ENCODE results near the gene SPATA32.

Gene SPATA32

GRCh38 chr17:45228763-45229539 is 32.9 kb downstream of the SPATA32 start (continued):
- TF ChIP-seq ZNF26 (tag by site-specific recombination; IDR thresholded peaks at IDR 0.05) (no peak), WT1 (tag by site-specific recombination; IDR thresholded peaks at IDR 0.05) (0 out of 2 replicates have a peak, but pooled peaks have one; percentile 22), ZNF664 (tag by site-specific recombination; IDR thresholded peaks at IDR 0.05) (no peak), ZSCAN4 (tag by site-specific recombination; IDR thresholded peaks at IDR 0.05) (0 out of 2 replicates have a peak, but pooled peaks have one; percentile 9), ZEB2 (tag by site-specific recombination; IDR thresholded peaks at IDR 0.05) (peak; percentile 62), ZNF544 (tag by site-specific recombination; IDR thresholded peaks at IDR 0.05) (no peak), ZNF174 (tag by site-specific recombination; IDR thresholded peaks at IDR 0.05) (no peak), ZNF221 (tag by site-specific recombination; IDR thresholded peaks at IDR 0.05; ENCODE audit: borderline replicate concordance) (no peak), ZNF202 (tag by site-specific recombination; IDR thresholded peaks at IDR 0.05; ENCODE audit: borderline replicate concordance) (no peak), ZNF157 (tag by site-specific recombination; IDR thresholded peaks at IDR 0.05) (no peak), HOXD13 (CRISPR knock-in tag; IDR thresholded peaks at IDR 0.05; ENCODE audit: borderline replicate concordance) (no peak), ZNF626 (tag by site-specific recombination; IDR thresholded peaks at IDR 0.05) (no peak), ZNF513 (tag by site-specific recombination; IDR thresholded peaks at IDR 0.05) (no peak), ZNF768 (tag by site-specific recombination; IDR thresholded peaks at IDR 0.05) (no peak), ZNF302 (tag by site-specific recombination; IDR thresholded peaks at IDR 0.05; ENCODE audit: low read depth) (no peak), ZNF843 (tag by site-specific recombination; IDR thresholded peaks at IDR 0.05) (no peak), ZNF426 (tag by site-specific recombination; IDR thresholded peaks at IDR 0.05) (no peak), ZNF571 (tag by site-specific recombination; IDR thresholded peaks at IDR 0.05) (no peak), GLI4 (tag by site-specific recombination; IDR thresholded peaks at IDR 0.05) (no peak), HOXA7 (CRISPR knock-in tag; IDR thresholded peaks at IDR 0.05; ENCODE audit: borderline replicate concordance) (no peak), ZNF548 (tag by site-specific recombination; IDR thresholded peaks at IDR 0.05) (no peak), ZNF394 (tag by site-specific recombination; IDR thresholded peaks at IDR 0.05; ENCODE audit: borderline replicate concordance) (no peak), ZNF580 (tag by site-specific recombination; IDR thresholded peaks at IDR 0.05) (no peak), ZNF677 (tag by site-specific recombination; IDR thresholded peaks at IDR 0.05) (no peak)
- TF ChIP-seq, protein P1, sequence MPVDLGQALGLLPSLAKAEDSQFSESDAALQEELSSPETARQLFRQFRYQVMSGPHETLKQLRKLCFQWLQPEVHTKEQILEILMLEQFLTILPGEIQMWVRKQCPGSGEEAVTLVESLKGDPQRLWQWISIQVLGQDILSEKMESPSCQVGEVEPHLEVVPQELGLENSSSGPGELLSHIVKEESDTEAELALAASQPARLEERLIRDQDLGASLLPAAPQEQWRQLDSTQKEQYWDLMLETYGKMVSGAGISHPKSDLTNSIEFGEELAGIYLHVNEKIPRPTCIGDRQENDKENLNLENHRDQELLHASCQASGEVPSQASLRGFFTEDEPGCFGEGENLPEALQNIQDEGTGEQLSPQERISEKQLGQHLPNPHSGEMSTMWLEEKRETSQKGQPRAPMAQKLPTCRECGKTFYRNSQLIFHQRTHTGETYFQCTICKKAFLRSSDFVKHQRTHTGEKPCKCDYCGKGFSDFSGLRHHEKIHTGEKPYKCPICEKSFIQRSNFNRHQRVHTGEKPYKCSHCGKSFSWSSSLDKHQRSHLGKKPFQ (tag by site-specific recombination; IDR thresholded peaks at IDR 0.05): no peak
- TF ChIP-seq, protein P2, sequence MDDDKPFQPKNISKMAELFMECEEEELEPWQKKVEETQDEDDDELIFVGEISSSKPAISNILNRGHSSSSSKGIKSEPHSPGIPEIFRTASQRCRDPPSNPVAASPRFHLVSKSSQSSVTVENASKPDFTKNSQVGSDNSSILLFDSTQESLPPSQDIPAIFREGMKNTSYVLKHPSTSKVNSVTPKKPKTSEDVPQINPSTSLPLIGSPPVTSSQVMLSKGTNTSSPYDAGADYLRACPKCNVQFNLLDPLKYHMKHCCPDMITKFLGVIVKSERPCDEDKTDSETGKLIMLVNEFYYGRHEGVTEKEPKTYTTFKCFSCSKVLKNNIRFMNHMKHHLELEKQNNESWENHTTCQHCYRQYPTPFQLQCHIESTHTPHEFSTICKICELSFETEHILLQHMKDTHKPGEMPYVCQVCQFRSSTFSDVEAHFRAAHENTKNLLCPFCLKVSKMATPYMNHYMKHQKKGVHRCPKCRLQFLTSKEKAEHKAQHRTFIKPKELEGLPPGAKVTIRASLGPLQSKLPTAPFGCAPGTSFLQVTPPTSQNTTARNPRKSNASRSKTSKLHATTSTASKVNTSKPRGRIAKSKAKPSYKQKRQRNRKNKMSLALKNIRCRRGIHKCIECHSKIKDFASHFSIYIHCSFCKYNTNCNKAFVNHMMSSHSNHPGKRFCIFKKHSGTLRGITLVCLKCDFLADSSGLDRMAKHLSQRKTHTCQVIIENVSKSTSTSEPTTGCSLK (tag by site-specific recombination; IDR thresholded peaks at IDR 0.05): no peak

Measured in HEK293 (cell line).